ENCODE measurements around the gene USP24. TPM values are rescaled to one million over a fixed set of nuclear protein-coding genes. Genes with fewer than 3 reads are reported as not detected.

USP24 gene
- total and polyA plus RNA-seq, 2 donors (not counting 3 experiments of a cell fraction or from before 2014, with no cell fraction given), result 8.2 to 30.0 TPM

- no peaks in the 10 kb centered on the region for H4K20me1 ChIP-seq (replicated peaks; ENCODE audit: control insufficient read depth, extremely low read depth, insufficient read depth, low read length)
- H3K4me1 ChIP-seq (ENCODE audit: control insufficient read depth, extremely low read depth, insufficient read depth, low read length), result no peaks in the 10 kb centered on the region
- no peaks in the 10 kb centered on the region for H3K9me3 ChIP-seq (replicated peaks; ENCODE audit: control insufficient read depth, insufficient read depth, low read length)
- ChIA-PET CTCF (interaction anchor here (1.3 kb wide), 1 partner anchor 106 kb away, joined by 3 read pairs; no protein-coding TSS in a partner anchor), POLR2A (no interaction called here)
- FAIRE-seq, result no peak
- intact Hi-C loops (cut with micrococcal nuclease), result no loop called here
- peaks cover 2 to 4% of the 10 kb centered on the region in 2 experiments for H3K36me3 ChIP-seq (ENCODE audit: control insufficient read depth in 2 of 2, extremely low read depth in 1 of 2, insufficient read depth in 2 of 2, low read length in 2 of 2)
- no peak overlapping the region for H3K9ac ChIP-seq (replicated peaks; ENCODE audit: extremely low read depth, insufficient read depth, low read length)
- H3K4me3 ChIP-seq (replicated peaks in 1 of 3; ENCODE audit: insufficient read depth in 1 of 3, low read depth in 1 of 3, low read length in 3 of 3), result no peak overlapping the region
- no TSS peak for BruUV-seq (replicated peaks)
- no peak overlapping the region for H3K27ac ChIP-seq (ENCODE audit: insufficient read depth, low read depth, low read length)
- no peaks in the 10 kb centered on the region for H3K27me3 ChIP-seq (ENCODE audit: control insufficient read depth in 2 of 2, insufficient read depth in 2 of 2, low read length in 2 of 2)
- H3K4me2 ChIP-seq (ENCODE audit: insufficient read depth, low read length), result no peak overlapping the region
- H2AFZ ChIP-seq (ENCODE audit: low read depth, low read length), result no peak overlapping the region
- DNase-seq (ENCODE audit: low read depth, low spot score), result no peak
- no peak for TF ChIP-seq POLR2AphosphoS5 (IDR thresholded peaks at IDR 0.05; ENCODE audit: insufficient read depth, low read depth, low read length)
- no peak for TF ChIP-seq MYC (IDR thresholded peaks at IDR 0.05; ENCODE audit: low read depth, low read length)
- TF ChIP-seq FOS (IDR thresholded peaks at IDR 0.05; ENCODE audit: borderline replicate concordance, insufficient read depth, low read length), result no peak
- no peak for TF ChIP-seq MAX (IDR thresholded peaks at IDR 0.05; ENCODE audit: insufficient read depth, insufficient read length)
- dilution Hi-C loops (cut with MboI; ENCODE audit: extremely low pct_ligation_motif_present, low sequenced_read_pairs), result no loop called here
- H3K79me2 ChIP-seq (ENCODE audit: control insufficient read depth, insufficient read depth, low read length), result no peaks in the 10 kb centered on the region
- H3K9me1 ChIP-seq (replicated peaks; ENCODE audit: control insufficient read depth, extremely low read depth, insufficient read depth, low read length), result no peaks in the 10 kb centered on the region
These were observed 43.5 kb downstream of the USP24 start for GRCh38 chr1:55171694-55172093.

GRCh38 chr1:55170426-55170825 lies 44.7 kb downstream of the USP24 start:
- dilution Hi-C loops (cut with MboI; ENCODE audit: extremely low pct_ligation_motif_present, low sequenced_read_pairs), result no loop called here
- TF ChIP-seq MAX (IDR thresholded peaks at IDR 0.05; ENCODE audit: insufficient read depth, insufficient read length), result no peak
- TF ChIP-seq POLR2AphosphoS5 (IDR thresholded peaks at IDR 0.05; ENCODE audit: insufficient read depth, low read depth, low read length), result no peak
- no peak for TF ChIP-seq EZH2 (IDR thresholded peaks at IDR 0.05; ENCODE audit: borderline replicate concordance, low read depth, low read length, severe bottlenecking)
- Histone ChIP-seq H3K27ac (ENCODE audit: insufficient read depth, low read depth, low read length) (no peak overlapping the region), H3K9me1 (replicated peaks; ENCODE audit: control insufficient read depth, extremely low read depth, insufficient read depth, low read length) (no peaks in the 10 kb centered on the region), H4K20me1 (replicated peaks; ENCODE audit: control insufficient read depth, extremely low read depth, insufficient read depth, low read length) (no peaks in the 10 kb centered on the region), H3K4me2 (ENCODE audit: insufficient read depth, low read length) (no peak overlapping the region), H3K4me3 (replicated peaks in 1 of 3; ENCODE audit: insufficient read depth in 1 of 3, low read depth in 1 of 3, low read length in 3 of 3) (no peak overlapping the region), H3K36me3 (ENCODE audit: control insufficient read depth in 2 of 2, extremely low read depth in 1 of 2, insufficient read depth in 2 of 2, low read length in 2 of 2) (peaks cover 2 to 4% of the 10 kb centered on the region in 2 experiments), H2AFZ (ENCODE audit: low read depth, low read length) (no peak overlapping the region), H3K79me2 (ENCODE audit: control insufficient read depth, insufficient read depth, low read length) (no peaks in the 10 kb centered on the region), H3K4me1 (ENCODE audit: control insufficient read depth, extremely low read depth, insufficient read depth, low read length) (no peaks in the 10 kb centered on the region), H3K9me3 (replicated peaks; ENCODE audit: control insufficient read depth, insufficient read depth, low read length) (no peaks in the 10 kb centered on the region), H3K27me3 (ENCODE audit: control insufficient read depth in 2 of 2, insufficient read depth in 2 of 2, low read length in 2 of 2) (no peaks in the 10 kb centered on the region), H3K9ac (replicated peaks; ENCODE audit: extremely low read depth, insufficient read depth, low read length) (no peak overlapping the region)
- ChIA-PET CTCF (no interaction called here), POLR2A (no interaction called here)
- BruUV-seq (replicated peaks), result no TSS peak
- no peak for FAIRE-seq
- intact Hi-C loops (cut with micrococcal nuclease), result no loop called here
- DNase-seq (ENCODE audit: low read depth, low spot score), result no peak

Measured in endothelial cell of umbilical vein (primary cell).